ENCODE results near the gene C2orf92.
"Not testable (repeated sequence)": the region's sequence is repeated elsewhere in the genome, so short reads cannot be mapped to it uniquely, and the experiment has no call there.

C2orf92 gene
- 2.6 to 10.3 (median 5.4) reads per million in 9 experiments for total RNA-seq

- no peak for DNase-seq
- Mint-ChIP-seq H3K4me1 (ENCODE audit: low read depth in 2 of 2) (peaks cover 0 to 4% of the 10 kb centered on the region in 2 donors), H3K9me3 (no peaks in the 10 kb centered on the region), H3K27me3 (peaks cover 0 to 9% of the 10 kb centered on the region in 2 donors), H3K36me3 (ENCODE audit: insufficient read depth) (peaks cover 10% of the 10 kb centered on the region), H3K27ac (no peak within 1 kb of the TSS), H3K4me3 (no peak within 1 kb of the TSS)
- ATAC-seq (replicated peaks): no peak
Observed at GRCh38 chr2:97669448-97669847, at the start of gene C2orf92. Gene C2orf92, plus strand, starts transcription at chr2:97669713. Its CDS starts 76 bp downstream, at chr2:97669789.

- H3K27ac Mint-ChIP-seq; H3K4me3 Mint-ChIP-seq; H3K27me3 Mint-ChIP-seq; ATAC-seq (replicated peaks); DNase-seq; H3K36me3 Mint-ChIP-seq (ENCODE audit: insufficient read depth); H3K4me1 Mint-ChIP-seq (ENCODE audit: low read depth in 2 of 2); H3K9me3 Mint-ChIP-seq: not testable (repeated sequence)
Observed at GRCh38 chr2:97620492-97620891, 49.0 kb upstream of the C2orf92 start.

- not testable (repeated sequence) for H3K9me3 Mint-ChIP-seq; H3K36me3 Mint-ChIP-seq (ENCODE audit: insufficient read depth); ATAC-seq (replicated peaks); H3K4me3 Mint-ChIP-seq; H3K27ac Mint-ChIP-seq; DNase-seq; H3K4me1 Mint-ChIP-seq (ENCODE audit: low read depth in 2 of 2)
- peaks cover 5 to 23% of the 10 kb centered on the region in 2 donors for H3K27me3 Mint-ChIP-seq
Observed at GRCh38 chr2:97622976-97623375, 46.5 kb upstream of the C2orf92 start.

- H3K9me3 Mint-ChIP-seq; ATAC-seq (replicated peaks); H3K27ac Mint-ChIP-seq; H3K4me3 Mint-ChIP-seq; H3K36me3 Mint-ChIP-seq (ENCODE audit: insufficient read depth); H3K4me1 Mint-ChIP-seq (ENCODE audit: low read depth in 2 of 2); DNase-seq: not testable (repeated sequence)
- peaks cover 5 to 24% of the 10 kb centered on the region in 2 donors for H3K27me3 Mint-ChIP-seq
Observed at GRCh38 chr2:97625354-97626048, 44.0 kb upstream of the C2orf92 start.

GRCh38 chr2:97626049-97626430 lies 43.5 kb upstream of the C2orf92 start:
- peaks cover 5 to 29% of the 10 kb centered on the region in 2 donors for H3K27me3 Mint-ChIP-seq
- not testable (repeated sequence) for ATAC-seq (replicated peaks); H3K36me3 Mint-ChIP-seq (ENCODE audit: insufficient read depth)

GRCh38 chr2:97644023-97644717 lies 25.3 kb upstream of the C2orf92 start:
- no peak for ATAC-seq (replicated peaks)
- H3K27me3 Mint-ChIP-seq: peaks cover 8 to 9% of the 10 kb centered on the region in 2 donors
- H3K4me1 Mint-ChIP-seq (ENCODE audit: low read depth in 2 of 2): peaks cover 14 to 18% of the 10 kb centered on the region in 2 donors
- H3K27ac Mint-ChIP-seq: no peak overlapping the region
- H3K4me3 Mint-ChIP-seq: no peak overlapping the region
- no peak for DNase-seq
- peaks cover 27% of the 10 kb centered on the region for H3K36me3 Mint-ChIP-seq (ENCODE audit: insufficient read depth)
- H3K9me3 Mint-ChIP-seq: no peaks in the 10 kb centered on the region

More at GRCh38 chr2:97626049-97626430, 43.5 kb upstream of the C2orf92 start:
- not testable (repeated sequence) for H3K4me1 Mint-ChIP-seq (ENCODE audit: low read depth in 2 of 2); H3K27ac Mint-ChIP-seq; DNase-seq; H3K9me3 Mint-ChIP-seq; H3K4me3 Mint-ChIP-seq

GRCh38 chr2:97645112-97645694 lies 24.3 kb upstream of the C2orf92 start:
- Mint-ChIP-seq H3K36me3 (ENCODE audit: insufficient read depth) (peaks cover 37% of the 10 kb centered on the region), H3K4me3 (peak overlapping the region; percentile 91), H3K27ac (peak overlapping the region; percentile 90 to 94), H3K27me3 (peaks cover under 1 to 1% of the 10 kb centered on the region in 2 donors), H3K4me1 (ENCODE audit: low read depth in 2 of 2) (peaks cover 14 to 18% of the 10 kb centered on the region in 2 donors), H3K9me3 (no peaks in the 10 kb centered on the region)
- ATAC-seq (replicated peaks): peak; percentile 54
- no peak for DNase-seq

- peaks cover 14 to 18% of the 10 kb centered on the region in 2 donors for H3K4me1 Mint-ChIP-seq (ENCODE audit: low read depth in 2 of 2)
Observed at GRCh38 chr2:97645695-97646629, 23.6 kb upstream of the C2orf92 start, which contains the start of gene COX5B. Gene COX5B, plus strand, starts transcription at chr2:97646062. Its CDS starts 25 bp downstream, at chr2:97646087.

GRCh38 chr2:97646977-97647376 lies 22.5 kb upstream of the C2orf92 start:
- peaks cover 45% of the 10 kb centered on the region for H3K36me3 Mint-ChIP-seq (ENCODE audit: insufficient read depth)
- H3K27me3 Mint-ChIP-seq: no peaks in the 10 kb centered on the region
- H3K4me3 Mint-ChIP-seq: peak overlapping the region; percentile 91
- ATAC-seq (replicated peaks) (no peak), DNase-seq (no peak)
- no peaks in the 10 kb centered on the region for H3K9me3 Mint-ChIP-seq
- peak overlapping the region; percentile 90 to 94 for H3K27ac Mint-ChIP-seq
- H3K4me1 Mint-ChIP-seq (ENCODE audit: low read depth in 2 of 2): peaks cover 14 to 18% of the 10 kb centered on the region in 2 donors

More at GRCh38 chr2:97645695-97646629, 23.6 kb upstream of the C2orf92 start, which contains the start of gene COX5B:
- H3K4me3 Mint-ChIP-seq: peak within 1 kb of the TSS; percentile 91
- peak; percentile 96 to 98 (median 97) for DNase-seq
- peak within 1 kb of the TSS; percentile 90 to 94 for H3K27ac Mint-ChIP-seq
- peaks cover 43% of the 10 kb centered on the region for H3K36me3 Mint-ChIP-seq (ENCODE audit: insufficient read depth)
- no peaks in the 10 kb centered on the region for H3K27me3 Mint-ChIP-seq
- no peaks in the 10 kb centered on the region for H3K9me3 Mint-ChIP-seq
- ATAC-seq (replicated peaks): peak; percentile 95

GRCh38 chr2:97651114-97651513 lies 18.4 kb upstream of the C2orf92 start:
- no peaks in the 10 kb centered on the region for H3K27me3 Mint-ChIP-seq

GRCh38 chr2:97653473-97653872 lies 16.0 kb upstream of the C2orf92 start:
- Mint-ChIP-seq H3K27ac (peak overlapping the region in 1 of 2 donors; percentile 21), H3K4me1 (ENCODE audit: low read depth in 2 of 2) (peaks cover 0 to 2% of the 10 kb centered on the region in 2 donors), H3K4me3 (no peak overlapping the region), H3K36me3 (ENCODE audit: insufficient read depth) (peaks cover 48% of the 10 kb centered on the region), H3K27me3 (no peaks in the 10 kb centered on the region), H3K9me3 (no peaks in the 10 kb centered on the region)
- DNase-seq (no peak), ATAC-seq (replicated peaks) (no peak)

More at GRCh38 chr2:97651114-97651513, 18.4 kb upstream of the C2orf92 start:
- Mint-ChIP-seq H3K4me1 (ENCODE audit: low read depth in 2 of 2) (peaks cover 9% of the 10 kb centered on the region in 2 donors), H3K36me3 (ENCODE audit: insufficient read depth) (peaks cover 43% of the 10 kb centered on the region), H3K27ac (no peak overlapping the region), H3K4me3 (no peak overlapping the region), H3K9me3 (no peaks in the 10 kb centered on the region)
- no peak for DNase-seq
- ATAC-seq (replicated peaks): no peak

GRCh38 chr2:97653874-97654273 lies 15.6 kb upstream of the C2orf92 start:
- ATAC-seq (replicated peaks) (no peak), DNase-seq (no peak)
- peaks cover 0 to 2% of the 10 kb centered on the region in 2 donors for H3K4me1 Mint-ChIP-seq (ENCODE audit: low read depth in 2 of 2)
- H3K27me3 Mint-ChIP-seq: no peaks in the 10 kb centered on the region
- no peaks in the 10 kb centered on the region for H3K9me3 Mint-ChIP-seq
- H3K36me3 Mint-ChIP-seq (ENCODE audit: insufficient read depth): peaks cover 49% of the 10 kb centered on the region
- H3K27ac Mint-ChIP-seq: peak overlapping the region in 1 of 2 donors; percentile 21
- H3K4me3 Mint-ChIP-seq: no peak overlapping the region

Measured in effector memory CD8-positive, alpha-beta T cell (primary cell).